Thyroid gland (tissue), 4 donors: ENCODE measurements around the gene TSPAN4.

Experiments used
- POLR2A ChIP-seq, 2 donors: fragments of 450-650 bp; IDR thresholded peaks; one replicate each; pipeline ENCODE4 v1.6.1; 2017; ENCODE audit warnings: antibody characterized with exemption in 2 of 2, mild to moderate bottlenecking in 2 of 2, moderate library complexity in 1 of 2
- TF ChIP-seq, protein P1 (sequence below), 6 experiments: fragments of 200-600 bp in 3 of 6; fragments of 450-650 bp in 3 of 6; sonication (generic) in 3 of 6; IDR thresholded peaks; one replicate each; pipeline ENCODE4 v1.5.1; 2016 to 2019; ENCODE audit warnings: antibody characterized with exemption in 6 of 6, mild to moderate bottlenecking in 2 of 6, inconsistent platforms in 1 of 6, moderate library complexity in 1 of 6

DNA sequence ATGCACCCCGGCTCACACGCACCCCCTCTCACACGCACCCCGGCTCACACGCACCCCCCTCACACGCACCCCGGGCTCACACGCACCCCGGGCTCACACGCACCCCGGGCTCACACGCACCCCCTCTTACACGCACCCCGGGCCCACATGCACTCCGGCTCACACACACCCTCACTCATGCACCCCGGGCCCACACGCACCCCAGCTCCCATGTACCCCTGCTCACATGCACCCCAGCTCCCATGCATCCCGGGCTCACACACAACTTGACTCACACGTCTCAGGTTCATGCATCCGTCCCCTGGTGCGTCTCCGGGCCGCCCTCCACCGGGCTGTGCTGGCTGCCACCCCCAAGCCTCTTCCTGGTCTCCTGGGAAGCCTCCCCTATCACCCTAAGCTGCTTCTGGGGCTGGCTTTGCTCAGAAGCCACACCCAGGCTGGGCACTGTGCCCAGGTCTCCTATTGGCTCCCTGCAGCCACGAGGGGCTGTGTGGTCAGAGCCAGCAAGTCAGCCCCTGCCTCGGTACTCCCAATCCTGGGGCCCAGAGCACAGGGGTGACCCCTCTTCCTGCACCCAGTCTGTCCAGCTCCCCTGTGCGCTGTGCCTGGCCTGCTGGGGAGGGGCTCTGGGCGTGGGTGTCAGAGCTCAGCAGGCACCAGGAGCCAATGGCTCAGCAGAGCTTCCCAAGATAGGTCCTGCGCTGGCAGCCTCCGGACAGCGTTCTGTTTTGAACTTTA lies 16.9 kb downstream of the TSPAN4 start:
- TF ChIP-seq, protein P1, sequence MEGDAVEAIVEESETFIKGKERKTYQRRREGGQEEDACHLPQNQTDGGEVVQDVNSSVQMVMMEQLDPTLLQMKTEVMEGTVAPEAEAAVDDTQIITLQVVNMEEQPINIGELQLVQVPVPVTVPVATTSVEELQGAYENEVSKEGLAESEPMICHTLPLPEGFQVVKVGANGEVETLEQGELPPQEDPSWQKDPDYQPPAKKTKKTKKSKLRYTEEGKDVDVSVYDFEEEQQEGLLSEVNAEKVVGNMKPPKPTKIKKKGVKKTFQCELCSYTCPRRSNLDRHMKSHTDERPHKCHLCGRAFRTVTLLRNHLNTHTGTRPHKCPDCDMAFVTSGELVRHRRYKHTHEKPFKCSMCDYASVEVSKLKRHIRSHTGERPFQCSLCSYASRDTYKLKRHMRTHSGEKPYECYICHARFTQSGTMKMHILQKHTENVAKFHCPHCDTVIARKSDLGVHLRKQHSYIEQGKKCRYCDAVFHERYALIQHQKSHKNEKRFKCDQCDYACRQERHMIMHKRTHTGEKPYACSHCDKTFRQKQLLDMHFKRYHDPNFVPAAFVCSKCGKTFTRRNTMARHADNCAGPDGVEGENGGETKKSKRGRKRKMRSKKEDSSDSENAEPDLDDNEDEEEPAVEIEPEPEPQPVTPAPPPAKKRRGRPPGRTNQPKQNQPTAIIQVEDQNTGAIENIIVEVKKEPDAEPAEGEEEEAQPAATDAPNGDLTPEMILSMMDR (IDR thresholded peaks at IDR 0.05): no peak
- TF ChIP-seq POLR2A (IDR thresholded peaks at IDR 0.05): no peak
